LNCAP (cell line): ENCODE data around the gene NCKAP5L.

Source experiments
- CTCF ChIP-seq: fragments of 450-650 bp; IDR thresholded peaks from 2 replicates; pipeline ENCODE4 v1.5.1; 2017; ENCODE audit warnings: mild to moderate bottlenecking

NCKAP5L gene

GRCh38 chr12:49797449-49797776 lies 30.8 kb downstream of the NCKAP5L start:
- TF ChIP-seq CTCF, result no peak

- TF ChIP-seq CTCF, result no peak
These were observed 31.4 kb downstream of the NCKAP5L start for GRCh38 chr12:49796606-49797448.

- no peak for TF ChIP-seq CTCF
These were observed 32.1 kb downstream of the NCKAP5L start for GRCh38 chr12:49796155-49796554.

- TF ChIP-seq CTCF, result no peak
These were observed 32.5 kb downstream of the NCKAP5L start for GRCh38 chr12:49795654-49796105.

DNA sequence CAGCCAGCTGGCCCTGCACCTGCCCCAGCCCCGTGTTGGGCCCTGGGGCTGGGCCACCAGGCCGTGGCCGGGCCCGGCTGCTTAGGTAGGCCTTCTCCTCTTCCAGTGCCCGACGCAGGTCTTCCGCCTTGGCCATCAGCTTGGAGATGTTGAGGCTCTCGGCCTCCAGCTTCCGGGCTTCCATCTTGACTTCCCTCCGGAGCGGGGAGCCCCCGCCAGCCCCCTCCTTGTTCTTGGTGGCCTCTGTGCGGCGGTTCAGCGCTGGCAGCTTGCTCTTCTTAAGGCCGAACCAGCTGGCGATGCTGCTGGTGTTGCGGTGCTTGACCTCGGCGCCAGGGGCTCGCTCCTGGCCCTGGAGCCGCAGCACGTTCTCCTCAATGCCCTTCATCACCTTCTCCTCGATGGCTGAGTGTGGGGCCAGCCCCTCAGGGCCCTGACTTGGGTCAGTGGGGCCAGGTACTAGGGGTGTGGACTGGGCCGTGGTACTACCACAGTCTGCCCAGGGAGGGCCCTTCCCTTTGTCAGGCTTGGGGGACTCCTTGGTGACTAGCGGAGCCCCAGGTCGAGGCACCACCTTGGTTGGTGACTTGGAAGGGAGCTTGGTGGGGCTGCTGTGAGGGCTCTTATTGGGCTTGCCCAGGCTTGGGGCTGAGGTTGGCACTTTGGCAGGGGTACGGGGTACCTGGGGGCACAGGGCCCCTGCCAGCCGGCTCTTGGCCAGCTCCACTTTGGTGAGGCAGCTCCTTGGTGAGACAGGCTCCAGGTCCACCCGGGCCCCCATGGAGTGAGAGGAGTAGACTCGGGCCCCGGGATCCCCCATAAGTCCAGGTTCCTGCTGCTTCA lies 33.2 kb downstream of the NCKAP5L start:
- TF ChIP-seq CTCF, result no peak

- TF ChIP-seq CTCF, result no peak
These were observed 34.2 kb downstream of the NCKAP5L start for GRCh38 chr12:49794021-49794420.

DNA sequence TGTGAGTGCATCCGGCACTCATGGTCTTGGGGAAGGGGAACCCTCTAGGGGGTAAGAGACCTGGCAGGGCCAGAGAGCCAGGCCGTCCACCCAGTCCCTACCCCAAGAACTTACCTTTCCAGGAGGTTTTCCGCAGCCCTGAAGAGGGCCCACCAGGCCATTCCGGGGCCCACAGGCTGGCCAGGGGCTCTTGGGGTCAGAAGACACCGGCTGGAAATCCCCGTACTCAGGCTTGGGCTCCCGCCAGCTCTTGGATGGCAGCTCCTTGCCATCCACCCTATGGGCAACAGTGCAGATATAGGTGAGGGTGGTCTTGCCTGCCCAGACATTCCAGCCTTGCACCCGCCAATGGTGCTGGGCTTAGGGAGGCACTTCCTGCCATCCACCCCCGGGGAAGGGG lies 34.6 kb downstream of the NCKAP5L start:
- no peak for TF ChIP-seq CTCF
